OCI-LY3 (cell line): ENCODE measurements around the gene C11orf54.

Source experiments
- CTCF ChIP-seq: fragments of 200-600, 300-600 bp; sonication (generic); IDR thresholded peaks from 2 replicates; pipeline ENCODE4 v1.5.1; 2014; ENCODE audit warnings: antibody characterized with exemption, low read length, low read depth
- EZH2phosphoT487 ChIP-seq: fragments of 200-600 bp; shearing (Covaris generic); IDR thresholded peaks from 2 replicates; pipeline ENCODE4 v1.6.1; 2018; ENCODE audit warnings: antibody characterized with exemption, mixed run types, low read depth

- no peak; the same call in 1 of the 2 replicates for TF ChIP-seq CTCF
- no peak for TF ChIP-seq EZH2phosphoT487
These were observed 37.2 kb upstream of the C11orf54 start for GRCh38 chr11:93704237-93704636.
